ENCODE data around the gene VIL1. TPM values are rescaled to one million over a fixed set of nuclear protein-coding genes. Genes with fewer than 3 reads are reported as not detected.
A peak's percentile ranks its signal among the peaks of the same experiment; 100 is the strongest.

The VIL1 gene
- total and polyA plus RNA-seq, 2 of the 13 experiments (the other 11 are each of a cell fraction or from before 2014, with no cell fraction given): 287 to 301 TPM

DNA sequence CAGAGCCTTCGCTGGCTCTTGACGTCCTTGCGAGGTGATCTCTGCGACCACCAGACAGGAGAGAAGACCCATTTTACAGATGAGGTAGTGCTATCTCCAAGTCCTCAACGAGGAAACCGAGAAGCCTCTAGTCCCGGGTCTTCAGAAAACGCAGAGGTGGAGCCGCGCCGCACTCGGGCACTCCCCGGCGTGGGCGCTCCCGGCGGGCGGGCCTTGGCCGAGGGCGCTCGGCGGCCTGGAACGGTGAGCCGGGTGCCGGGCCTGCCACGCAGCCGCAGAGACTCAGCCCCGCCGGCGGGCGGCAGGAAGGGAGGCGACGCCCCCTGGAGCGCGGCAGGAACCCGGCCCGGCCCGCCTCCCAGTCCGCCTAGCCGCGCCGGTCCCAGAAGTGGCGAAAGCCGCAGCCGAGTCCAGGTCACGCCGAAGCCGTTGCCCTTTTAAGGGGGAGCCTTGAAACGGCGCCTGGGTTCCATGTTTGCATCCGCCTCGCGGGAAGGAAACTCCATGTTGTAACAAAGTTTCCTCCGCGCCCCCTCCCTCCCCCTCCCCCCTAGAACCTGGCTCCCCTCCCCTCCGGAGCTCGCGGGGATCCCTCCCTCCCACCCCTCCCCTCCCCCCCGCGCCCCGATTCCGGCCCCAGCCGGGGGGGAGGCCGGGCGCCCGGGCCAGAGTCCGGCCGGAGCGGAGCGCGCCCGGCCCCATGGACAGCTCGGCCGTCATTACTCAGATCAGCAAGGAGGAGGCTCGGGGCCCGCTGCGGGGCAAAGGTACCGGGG lies 19.3 kb upstream of the VIL1 start, which contains the start of gene CTDSP1 (continued):
- TF ChIP-seq FOXP4 (CRISPR knock-in tag; IDR thresholded peaks at IDR 0.05): peak; percentile 68; the same call in 1 of the 2 replicates
- TF ChIP-seq SNAPC2 (CRISPR knock-in tag; IDR thresholded peaks at IDR 0.05): no peak
- peak; percentile 15; the same call in 1 of the 2 replicates for TF ChIP-seq SIN3A (IDR thresholded peaks at IDR 0.05; ENCODE audit: borderline replicate concordance, low read depth, low read length)
- no peak for TF ChIP-seq CC2D1A (CRISPR knock-in tag; IDR thresholded peaks at IDR 0.05)
- TF ChIP-seq RFX1 (IDR thresholded peaks at IDR 0.05): no peak
- 0 out of 2 replicates have a peak, but pooled peaks have one; percentile 4 for TF ChIP-seq DMTF1 (CRISPR knock-in tag; IDR thresholded peaks at IDR 0.05)
- TF ChIP-seq POLR2G (IDR thresholded peaks at IDR 0.05; ENCODE audit: low read depth, low read length): peak; percentile 70
- peak; percentile 75; the same call in 1 of the 2 replicates for TF ChIP-seq THAP7 (CRISPR knock-in tag; IDR thresholded peaks at IDR 0.05)
- TF ChIP-seq ZNF256 (CRISPR knock-in tag; conservative IDR thresholded peaks at IDR 0.05): 0 out of 2 replicates have a peak, but pooled peaks have one; percentile 20
- TF ChIP-seq, protein P1, sequence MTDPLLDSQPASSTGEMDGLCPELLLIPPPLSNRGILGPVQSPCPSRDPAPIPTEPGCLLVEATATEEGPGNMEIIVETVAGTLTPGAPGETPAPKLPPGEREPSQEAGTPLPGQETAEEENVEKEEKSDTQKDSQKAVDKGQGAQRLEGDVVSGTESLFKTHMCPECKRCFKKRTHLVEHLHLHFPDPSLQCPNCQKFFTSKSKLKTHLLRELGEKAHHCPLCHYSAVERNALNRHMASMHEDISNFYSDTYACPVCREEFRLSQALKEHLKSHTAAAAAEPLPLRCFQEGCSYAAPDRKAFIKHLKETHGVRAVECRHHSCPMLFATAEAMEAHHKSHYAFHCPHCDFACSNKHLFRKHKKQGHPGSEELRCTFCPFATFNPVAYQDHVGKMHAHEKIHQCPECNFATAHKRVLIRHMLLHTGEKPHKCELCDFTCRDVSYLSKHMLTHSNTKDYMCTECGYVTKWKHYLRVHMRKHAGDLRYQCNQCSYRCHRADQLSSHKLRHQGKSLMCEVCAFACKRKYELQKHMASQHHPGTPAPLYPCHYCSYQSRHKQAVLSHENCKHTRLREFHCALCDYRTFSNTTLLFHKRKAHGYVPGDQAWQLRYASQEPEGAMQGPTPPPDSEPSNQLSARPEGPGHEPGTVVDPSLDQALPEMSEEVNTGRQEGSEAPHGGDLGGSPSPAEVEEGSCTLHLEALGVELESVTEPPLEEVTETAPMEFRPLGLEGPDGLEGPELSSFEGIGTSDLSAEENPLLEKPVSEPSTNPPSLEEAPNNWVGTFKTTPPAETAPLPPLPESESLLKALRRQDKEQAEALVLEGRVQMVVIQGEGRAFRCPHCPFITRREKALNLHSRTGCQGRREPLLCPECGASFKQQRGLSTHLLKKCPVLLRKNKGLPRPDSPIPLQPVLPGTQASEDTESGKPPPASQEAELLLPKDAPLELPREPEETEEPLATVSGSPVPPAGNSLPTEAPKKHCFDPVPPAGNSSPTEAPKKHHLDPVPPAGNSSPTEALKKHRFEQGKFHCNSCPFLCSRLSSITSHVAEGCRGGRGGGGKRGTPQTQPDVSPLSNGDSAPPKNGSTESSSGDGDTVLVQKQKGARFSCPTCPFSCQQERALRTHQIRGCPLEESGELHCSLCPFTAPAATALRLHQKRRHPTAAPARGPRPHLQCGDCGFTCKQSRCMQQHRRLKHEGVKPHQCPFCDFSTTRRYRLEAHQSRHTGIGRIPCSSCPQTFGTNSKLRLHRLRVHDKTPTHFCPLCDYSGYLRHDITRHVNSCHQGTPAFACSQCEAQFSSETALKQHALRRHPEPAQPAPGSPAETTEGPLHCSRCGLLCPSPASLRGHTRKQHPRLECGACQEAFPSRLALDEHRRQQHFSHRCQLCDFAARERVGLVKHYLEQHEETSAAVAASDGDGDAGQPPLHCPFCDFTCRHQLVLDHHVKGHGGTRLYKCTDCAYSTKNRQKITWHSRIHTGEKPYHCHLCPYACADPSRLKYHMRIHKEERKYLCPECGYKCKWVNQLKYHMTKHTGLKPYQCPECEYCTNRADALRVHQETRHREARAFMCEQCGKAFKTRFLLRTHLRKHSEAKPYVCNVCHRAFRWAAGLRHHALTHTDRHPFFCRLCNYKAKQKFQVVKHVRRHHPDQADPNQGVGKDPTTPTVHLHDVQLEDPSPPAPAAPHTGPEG (CRISPR knock-in tag; IDR thresholded peaks at IDR 0.05): peak; percentile 74; the same call in 1 of the 2 replicates
- TF ChIP-seq REL (CRISPR knock-in tag; conservative IDR thresholded peaks at IDR 0.05): no peak; the same call in 1 of the 2 replicates
- no peak for TF ChIP-seq MBNL3 (CRISPR knock-in tag; conservative IDR thresholded peaks at IDR 0.05)
- TF ChIP-seq HHEX (CRISPR knock-in tag; IDR thresholded peaks at IDR 0.05): no peak
- TF ChIP-seq MIXL1 (CRISPR knock-in tag; IDR thresholded peaks at IDR 0.05): peak; percentile 62; the same call in 1 of the 2 replicates
- no peak; the same call in 1 of the 2 replicates for TF ChIP-seq RARG (CRISPR knock-in tag; IDR thresholded peaks at IDR 0.05; ENCODE audit: low read depth)
- TF ChIP-seq KDM2A (CRISPR knock-in tag; IDR thresholded peaks at IDR 0.05; ENCODE audit: borderline replicate concordance, low read depth): peak; percentile 81

All from HepG2 (cell line).